HG03439 (cell line): ENCODE data around the gene PXT1.
"Not testable (repeated sequence)": the region's sequence is repeated elsewhere in the genome, so short reads cannot be mapped to it uniquely, and the experiment has no call there.

Experiments
- ATAC-seq: cut with Tn5 transposase; IDR thresholded peaks from one replicate; pipeline ENCODE4 v1.9.1; 2021; ENCODE audit warnings: mild to moderate bottlenecking, moderate library complexity; ENCODE audit not compliant: unreplicated experiment

The PXT1 gene

GRCh38 chr6:36371211-36371610, 71.4 kb downstream of the PXT1 start:
- ATAC-seq = no peak

- no peak for ATAC-seq
Observed at GRCh38 chr6:36370638-36371037, 72.0 kb downstream of the PXT1 start.

- ATAC-seq = no peak
Observed at GRCh38 chr6:36368921-36369865, 73.5 kb downstream of the PXT1 start.

- ATAC-seq = no peak
Observed at GRCh38 chr6:36368421-36368820, 74.2 kb downstream of the PXT1 start.

- no peak for ATAC-seq
Observed at GRCh38 chr6:36367743-36368142, 74.9 kb downstream of the PXT1 start.

- no peak for ATAC-seq
Observed at GRCh38 chr6:36364669-36365479, 77.8 kb downstream of the PXT1 start.

GRCh38 chr6:36364061-36364635, 78.5 kb downstream of the PXT1 start:
- ATAC-seq = not testable (repeated sequence)

GRCh38 chr6:36363371-36363752, 79.3 kb downstream of the PXT1 start:
- not testable (repeated sequence) for ATAC-seq

GRCh38 chr6:36362551-36363370, 79.9 kb downstream of the PXT1 start:
- ATAC-seq = no peak

GRCh38 chr6:36361071-36361470, 81.6 kb downstream of the PXT1 start:
- peak; percentile 15 for ATAC-seq

GRCh38 chr6:36360241-36361054, 82.2 kb downstream of the PXT1 start:
- peak; percentile 47 for ATAC-seq

- ATAC-seq = no peak
Observed at GRCh38 chr6:36358226-36358915, 84.3 kb downstream of the PXT1 start.

GRCh38 chr6:36357872-36358225, 84.8 kb downstream of the PXT1 start:
- no peak for ATAC-seq

- ATAC-seq = no peak
Observed at GRCh38 chr6:36355819-36356218, 86.8 kb downstream of the PXT1 start.

- no peak for ATAC-seq
Observed at GRCh38 chr6:36353411-36353915, 89.2 kb downstream of the PXT1 start.

- ATAC-seq = no peak
Observed at GRCh38 chr6:36352477-36353157, 90.0 kb downstream of the PXT1 start.

- ATAC-seq = no peak
Observed at GRCh38 chr6:36350681-36351571, 91.7 kb downstream of the PXT1 start.
